Umbilical cord (tissue), 2 donors: ENCODE results near the gene PSMF1. TPM values are rescaled to one million over a fixed set of nuclear protein-coding genes. Genes with fewer than 3 reads are reported as not detected.
A peak's percentile ranks its signal among the peaks of the same experiment; 100 is the strongest.

Experiments
- DNase-seq: peaks from one replicate; pipeline ENCODE4 v3.0.0-alpha.2; 2015; ENCODE audit warnings: low spot score
- total RNA-seq: library from RNA; depleted of rRNA; stranded (reverse); fragments of >200 nt; gene quantifications from one replicate; pipeline ENCODE4 v1.2.3, GENCODE V29; 2014; ENCODE audit warnings: low replicate concordance; ENCODE audit not compliant: insufficient read depth

The PSMF1 gene
- total RNA-seq, 1 donor from 2014 or later, result 14.9 TPM

GRCh38 chr20:1163653-1164052 lies 45.3 kb downstream of the PSMF1 start:
- DNase-seq, result no peak

- DNase-seq, result no peak
Measured at GRCh38 chr20:1164871-1165270, 46.5 kb downstream of the PSMF1 start.

- no peak for DNase-seq
Measured at GRCh38 chr20:1165521-1165920, 47.1 kb downstream of the PSMF1 start.

- no peak for DNase-seq
Measured at GRCh38 chr20:1165941-1166340, 47.5 kb downstream of the PSMF1 start.

DNA sequence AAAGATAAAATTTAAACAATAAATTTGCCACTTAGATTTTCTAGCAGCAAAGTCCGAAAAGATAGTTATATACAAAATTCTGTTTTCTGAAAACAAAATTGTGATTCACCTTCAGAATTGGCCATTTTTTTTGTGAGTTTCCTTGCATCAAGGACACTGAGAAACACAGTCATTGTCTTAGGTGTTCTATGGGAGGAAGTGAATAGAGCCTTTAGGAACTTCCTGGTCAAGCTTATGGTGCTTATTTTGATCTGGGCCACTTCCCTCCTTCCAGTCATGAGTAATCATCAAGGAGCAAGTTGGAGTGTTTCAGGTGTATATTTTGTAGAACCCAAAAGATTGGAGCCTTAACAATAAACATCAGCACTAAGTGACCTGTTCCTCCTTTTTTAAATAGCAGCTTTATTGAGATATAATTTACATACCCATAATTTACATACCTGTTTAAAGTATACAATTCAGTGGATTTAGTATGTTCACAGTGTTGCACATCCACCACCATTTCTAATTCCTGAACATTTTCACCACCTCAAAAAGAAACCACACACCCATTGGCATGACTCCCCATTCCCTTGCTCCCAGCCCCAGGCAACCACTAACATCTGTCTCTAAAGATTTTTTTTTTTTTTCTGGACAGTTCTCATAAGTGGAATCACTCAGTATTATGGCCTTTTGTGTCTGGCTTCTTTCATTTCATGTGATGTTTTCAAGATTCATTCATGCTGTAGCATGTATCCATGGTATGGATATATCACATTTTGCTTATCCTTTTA lies 48.7 kb downstream of the PSMF1 start:
- DNase-seq, result no peak

- no peak for DNase-seq
Measured at GRCh38 chr20:1169224-1169623, 50.8 kb downstream of the PSMF1 start.

GRCh38 chr20:1171461-1172093 lies 53.2 kb downstream of the PSMF1 start:
- peak; percentile 32 for DNase-seq

- DNase-seq, result no peak
Measured at GRCh38 chr20:1173698-1174097, 55.3 kb downstream of the PSMF1 start.

GRCh38 chr20:1174787-1175186 lies 56.4 kb downstream of the PSMF1 start:
- no peak for DNase-seq

GRCh38 chr20:1177680-1178079 lies 59.3 kb downstream of the PSMF1 start:
- no peak for DNase-seq

GRCh38 chr20:1178103-1178502 lies 59.7 kb downstream of the PSMF1 start:
- no peak for DNase-seq

DNA sequence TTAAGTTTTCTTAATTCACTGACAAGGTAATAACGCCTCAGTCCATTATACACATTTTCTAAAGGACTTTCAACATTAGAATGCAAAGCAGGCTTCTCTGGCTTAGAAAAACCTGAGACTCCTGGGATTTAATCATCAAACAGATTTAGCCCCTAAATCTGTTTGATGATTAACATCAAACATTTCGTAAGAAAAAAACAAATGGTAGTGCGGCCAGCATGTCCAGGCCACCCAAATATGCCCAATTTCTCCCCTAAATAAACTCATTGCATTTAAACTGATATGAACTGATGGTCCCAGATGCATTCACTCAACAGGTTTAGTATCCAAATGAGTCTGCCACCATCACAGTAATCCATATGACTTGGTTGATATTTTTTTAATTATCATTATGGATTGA lies 60.2 kb downstream of the PSMF1 start:
- no peak for DNase-seq

- DNase-seq, result no peak
Measured at GRCh38 chr20:1180949-1181348, 62.5 kb downstream of the PSMF1 start.

DNA sequence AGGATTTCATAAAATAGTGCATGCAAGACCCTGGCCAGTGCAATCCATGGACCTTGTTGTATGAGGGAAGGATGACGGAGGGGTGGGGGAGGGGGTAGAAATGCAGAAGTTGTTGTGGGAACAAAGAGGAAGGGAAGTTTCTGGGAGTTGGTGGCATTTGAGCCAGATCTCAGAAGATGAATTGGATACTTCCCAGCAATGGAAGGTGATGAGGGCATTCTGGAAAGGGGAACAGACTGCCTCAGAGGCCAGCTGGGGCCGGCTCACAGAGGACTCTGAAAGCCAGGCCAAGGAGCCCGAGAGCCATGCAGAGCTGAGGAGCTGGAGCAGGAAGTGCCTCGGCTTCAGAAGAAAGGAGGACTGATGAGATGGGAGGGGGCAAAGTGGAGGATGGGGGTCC lies 63.7 kb downstream of the PSMF1 start:
- no peak for DNase-seq

- DNase-seq, result no peak
Measured at GRCh38 chr20:1183153-1183552, 64.8 kb downstream of the PSMF1 start.

GRCh38 chr20:1184260-1184637 lies 65.8 kb downstream of the PSMF1 start:
- DNase-seq, result no peak

- DNase-seq, result no peak
Measured at GRCh38 chr20:1184638-1185315, 66.4 kb downstream of the PSMF1 start, which contains the start of gene TMEM74B. TSS of gene TMEM74B (minus strand) at chr20:1184981. CDS start at chr20:1183801, 1,180 bp downstream.

DNA sequence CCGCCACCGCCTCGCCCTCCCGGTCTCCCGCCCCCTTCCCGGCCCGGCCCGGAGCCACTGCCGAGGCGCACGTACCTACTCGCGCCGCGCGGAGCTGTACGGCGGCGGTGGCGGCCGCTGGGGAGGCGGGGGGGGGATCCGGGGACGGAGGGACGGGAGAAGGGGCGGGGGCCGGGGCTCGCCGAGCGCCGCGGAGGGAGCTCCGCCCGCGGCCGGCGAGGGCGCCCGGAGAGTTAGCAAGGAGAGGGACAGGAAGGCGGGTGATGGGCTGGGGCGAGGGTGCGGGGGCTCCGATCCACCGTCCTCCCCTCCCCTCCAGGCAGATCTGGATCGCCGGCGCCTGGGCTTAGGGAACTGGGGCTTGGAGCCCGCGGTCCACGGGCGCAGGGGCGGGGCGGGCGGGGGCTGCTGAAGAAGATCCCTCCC lies 66.9 kb downstream of the PSMF1 start:
- no peak for DNase-seq

GRCh38 chr20:1185790-1186334 lies 67.5 kb downstream of the PSMF1 start:
- no peak for DNase-seq

DNA sequence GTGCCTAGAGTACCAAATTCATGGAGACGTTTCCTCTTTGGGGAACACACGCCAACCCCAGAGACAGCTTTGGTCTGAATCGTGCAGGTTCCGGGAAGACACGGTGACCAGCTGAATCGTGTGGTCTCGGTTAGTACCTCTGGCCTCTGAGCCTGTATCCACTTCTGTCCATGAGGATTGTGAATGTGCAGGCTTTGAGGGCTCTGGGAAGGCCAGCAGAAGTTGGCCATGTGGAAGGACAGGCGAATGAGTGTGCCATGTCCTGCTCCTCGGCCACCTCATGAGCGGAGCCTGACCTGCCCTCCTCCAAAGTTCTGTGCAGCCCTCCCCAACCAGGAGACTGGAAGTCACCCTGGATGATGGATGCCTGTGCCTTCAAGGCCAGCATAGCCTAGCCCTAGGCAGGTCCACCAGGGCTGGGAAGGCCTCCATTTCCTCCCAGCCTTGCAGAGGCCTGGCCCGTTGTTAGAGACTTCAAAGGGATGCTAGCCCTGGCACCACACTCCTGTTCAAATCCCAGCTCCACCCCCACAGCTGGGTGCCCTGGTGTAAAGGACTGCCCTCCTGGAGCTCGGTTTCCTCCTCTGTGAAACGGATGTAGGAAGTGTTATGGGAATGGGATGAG lies 68.1 kb downstream of the PSMF1 start:
- DNase-seq, result no peak

GRCh38 chr20:1187605-1188171 lies 69.3 kb downstream of the PSMF1 start:
- DNase-seq, result no peak

- no peak for DNase-seq
Measured at GRCh38 chr20:1188347-1188746, 69.9 kb downstream of the PSMF1 start.
